PC-3 (cell line): ENCODE results near the gene PPP2R3A. TPM values are rescaled to one million over a fixed set of nuclear protein-coding genes. Genes with fewer than 3 reads are reported as not detected.
"Not testable (repeated sequence)": the region's sequence is repeated elsewhere in the genome, so short reads cannot be mapped to it uniquely, and the experiment has no call there.

ENCODE experiments used
- ATAC-seq: fragments of 200-7000 bp; cut with Tn5 transposase; 2 replicates; pipeline ENCODE4 v1.9.1; 2020; ENCODE audit warnings: mild to moderate bottlenecking, moderate library complexity
- BruUV-seq: library from RNA; stranded (reverse); fragments of 400-500 nt; replicated peaks from 2 replicates; lab custom pipeline; 2021; lab: Mats Ljungman, UMichigan
- CTCF ChIA-PET: fragments of 300-600 bp; sonication (Branson Sonifier 250); formaldehyde crosslinking; loops from one replicate; lab custom pipeline; 2022; ENCODE audit warnings: antibody characterized with exemption; lab: Charles Lee
- POLR2A ChIA-PET: fragments of 300-600 bp; sonication (Branson Sonifier 250); formaldehyde crosslinking; loops from one replicate; lab custom pipeline; 2022; ENCODE audit warnings: antibody characterized with exemption; ENCODE audit not compliant: unreplicated experiment; lab: Charles Lee
- DNase-seq: peaks from one replicate; pipeline ENCODE4 v3.0.0-alpha.2; 2015
- H2AFZ ChIP-seq: fragments of 300-600 bp; sonication (generic); 2 replicates; pipeline ENCODE4 v1.6.0; 2016; ENCODE audit warnings: antibody characterized with exemption, low read length
- H3F3A ChIP-seq: fragments of 300-600 bp; sonication (generic); one replicate; pipeline ENCODE4 v1.6.0; 2017; ENCODE audit warnings: antibody characterized with exemption, low read length, control low read depth, mild to moderate bottlenecking; ENCODE audit not compliant: unreplicated experiment
- H3K27ac ChIP-seq: fragments of 300-600 bp; sonication (generic); 2 replicates; pipeline ENCODE4 v1.5.1; 2016; ENCODE audit warnings: mild to moderate bottlenecking, low read length
- H3K27me3 ChIP-seq: fragments of 300-600 bp; sonication (generic); 2 replicates; pipeline ENCODE4 v1.6.1; 2016; ENCODE audit warnings: low read length, mixed read lengths
- H3K36me3 ChIP-seq: fragments of 300-600 bp; sonication (generic); 2 replicates; pipeline ENCODE4 v1.6.1; 2016; ENCODE audit warnings: low read depth, mixed run types, low read length, mixed read lengths
- H3K4me1 ChIP-seq: fragments of 300-600 bp; sonication (generic); 2 replicates; pipeline ENCODE4 v1.5.1; 2016; ENCODE audit warnings: low read length; ENCODE audit not compliant: insufficient read depth
- H3K4me2 ChIP-seq: fragments of 300-600 bp; sonication (generic); 2 replicates; pipeline ENCODE4 v1.6.0; 2016; ENCODE audit warnings: low read length
- H3K4me3 ChIP-seq: fragments of 300-600 bp; sonication (generic); 2 replicates; pipeline ENCODE4 v1.5.1; 2016; ENCODE audit warnings: mild to moderate bottlenecking, low read length, mixed read lengths
- H3K79me2 ChIP-seq: fragments of 300-600 bp; sonication (generic); 2 replicates; pipeline ENCODE4 v1.6.1; 2017; ENCODE audit warnings: low read length, mixed read lengths
- H3K9ac ChIP-seq: fragments of 300-600 bp; sonication (generic); 2 replicates; pipeline ENCODE4 v1.6.0; 2016; ENCODE audit warnings: mild to moderate bottlenecking, low read length
- H3K9me2 ChIP-seq: fragments of 300-600 bp; sonication (generic); replicated peaks from 2 replicates; pipeline ENCODE4 v1.6.1; 2016; ENCODE audit warnings: mixed run types, low read length, mixed read lengths
- H3K9me3 ChIP-seq: fragments of 300-600 bp; sonication (generic); 2 replicates; pipeline ENCODE4 v1.6.1; 2016; ENCODE audit warnings: low read length, mixed read lengths
- H4K20me1 ChIP-seq: fragments of 300-600 bp; sonication (generic); 2 replicates; pipeline ENCODE4 v1.6.1; 2016; ENCODE audit warnings: low read length, mixed read lengths
- CTCF ChIP-seq: fragments of 300-600 bp; sonication (generic); conservative IDR thresholded peaks from 2 replicates; pipeline ENCODE4 v1.5.1; 2017; ENCODE audit warnings: antibody characterized with exemption, low read depth, mild to moderate bottlenecking, low read length
- EZH2 ChIP-seq: fragments of 300-600 bp; sonication (generic); IDR thresholded peaks from one replicate; pipeline ENCODE4 v1.6.1; 2017; ENCODE audit warnings: antibody characterized with exemption, mild to moderate bottlenecking, low read length; ENCODE audit not compliant: unreplicated experiment
- EZH2phosphoT487 ChIP-seq: fragments of 300-600 bp; sonication (generic); IDR thresholded peaks from 2 replicates; pipeline ENCODE4 v1.6.1; 2018; ENCODE audit warnings: mild to moderate bottlenecking, antibody characterized with exemption, low read length, borderline replicate concordance
- intact Hi-C: fragments of 100-400 bp; cut with micrococcal nuclease; formaldehyde crosslinking; loops from 2 replicates; pipeline ENCODE4 v1.9.0; 2023
- total RNA-seq: library from RNA; depleted of rRNA; stranded (reverse); fragments of >200 nt; gene quantifications from 2 replicates; pipeline ENCODE4 v1.2.3, GENCODE V29; 2014

Gene PPP2R3A
- total RNA-seq, 1 experiment from 2014 or later, result 12.3 TPM

GRCh38 chr3:135937766-135938165 lies 27.8 kb upstream of the PPP2R3A start:
- H3K27me3 ChIP-seq, H3F3A ChIP-seq, intact Hi-C loops, H3K4me2 ChIP-seq, H3K9me2 ChIP-seq, H3K9me3 ChIP-seq, BruUV-seq, ATAC-seq, H4K20me1 ChIP-seq, H3K4me1 ChIP-seq, H3K79me2 ChIP-seq, H2AFZ ChIP-seq, H3K4me3 ChIP-seq, H3K27ac ChIP-seq, POLR2A ChIA-PET, CTCF ChIA-PET, H3K9ac ChIP-seq, DNase-seq, H3K36me3 ChIP-seq: not testable (repeated sequence)

GRCh38 chr3:135944831-135945230 lies 20.7 kb upstream of the PPP2R3A start:
- no peaks in the 10 kb centered on the region for H3K79me2 ChIP-seq
- no peak overlapping the region for H3K27ac ChIP-seq
- H3K9me2 ChIP-seq, result 0 out of 2 replicates have a peak, but pooled peaks cover 3% of the 10 kb centered on the region
- no peaks in the 10 kb centered on the region for H3K9me3 ChIP-seq
- TF ChIP-seq EZH2, result no peak
- TF ChIP-seq CTCF, result no peak
- TF ChIP-seq EZH2phosphoT487, result no peak
- H3K4me2 ChIP-seq, result no peak overlapping the region
- H3K27me3 ChIP-seq, result no peaks in the 10 kb centered on the region
- intact Hi-C loops, result no loop called here
- ATAC-seq (no peak), DNase-seq (no peak)
- H3F3A ChIP-seq, result no peaks in the 10 kb centered on the region
- ChIA-PET CTCF (no interaction called here), POLR2A (no interaction called here)
- H3K36me3 ChIP-seq, result no peaks in the 10 kb centered on the region
- H2AFZ ChIP-seq, result no peak overlapping the region
- H3K4me1 ChIP-seq, result no peaks in the 10 kb centered on the region
- H3K4me3 ChIP-seq, result no peak overlapping the region
- H4K20me1 ChIP-seq, result no peaks in the 10 kb centered on the region
- no peak overlapping the region for H3K9ac ChIP-seq
- no TSS peak for BruUV-seq

- no peak for ATAC-seq
- POLR2A ChIA-PET, result no interaction called here
- no peak overlapping the region for H3K4me2 ChIP-seq
Measured at GRCh38 chr3:135950941-135951340, 14.6 kb upstream of the PPP2R3A start.

More at GRCh38 chr3:135950941-135951340, 14.6 kb upstream of the PPP2R3A start:
- no peak overlapping the region for H3K27ac ChIP-seq
- no peaks in the 10 kb centered on the region for H3K9me3 ChIP-seq
- no peak overlapping the region for H3K9ac ChIP-seq
- no peak for DNase-seq
- H3K27me3 ChIP-seq, result no peaks in the 10 kb centered on the region
- no peaks in the 10 kb centered on the region for H4K20me1 ChIP-seq
- no peak overlapping the region for H2AFZ ChIP-seq
- H3K4me3 ChIP-seq, result no peak overlapping the region
- TF ChIP-seq EZH2, result no peak
- no peak for TF ChIP-seq EZH2phosphoT487
- no peak for TF ChIP-seq CTCF
- H3F3A ChIP-seq, result no peaks in the 10 kb centered on the region
- CTCF ChIA-PET, result no interaction called here
- intact Hi-C loops, result no loop called here
- no peaks in the 10 kb centered on the region for H3K79me2 ChIP-seq
- no peaks in the 10 kb centered on the region for H3K36me3 ChIP-seq
- BruUV-seq, result no TSS peak
- no peaks in the 10 kb centered on the region for H3K4me1 ChIP-seq
- H3K9me2 ChIP-seq, result 0 out of 2 replicates have a peak, but pooled peaks cover 3% of the 10 kb centered on the region
